GM10266 (cell line): ENCODE results near the gene HES3.

ENCODE experiments used
- DNase-seq: peaks from one replicate; pipeline ENCODE4 v3.0.0; 2012; ENCODE audit errors: extremely low spot score
- CTCF ChIP-seq: IDR thresholded peaks from 2 replicates; pipeline ENCODE4 v1.5.1; 2012; ENCODE audit warnings: mild to moderate bottlenecking, low read depth; ENCODE audit not compliant: control insufficient read depth, insufficient read depth; ENCODE audit errors: missing control alignments

The HES3 gene

GRCh38 chr1:6261615-6261995 lies 17.6 kb downstream of the HES3 start:
- no peak for DNase-seq
- TF ChIP-seq CTCF: no peak

- DNase-seq: no peak
- TF ChIP-seq CTCF: no peak
Measured at GRCh38 chr1:6262555-6263420, 18.8 kb downstream of the HES3 start.

- TF ChIP-seq CTCF: no peak
- no peak for DNase-seq
Measured at GRCh38 chr1:6263716-6264115, 19.7 kb downstream of the HES3 start.

GRCh38 chr1:6265151-6265550 lies 21.2 kb downstream of the HES3 start:
- TF ChIP-seq CTCF: no peak
- DNase-seq: no peak

GRCh38 chr1:6266641-6267040 lies 22.7 kb downstream of the HES3 start:
- DNase-seq: no peak
- TF ChIP-seq CTCF: no peak

GRCh38 chr1:6267686-6268322 lies 23.8 kb downstream of the HES3 start:
- DNase-seq: no peak
- no peak for TF ChIP-seq CTCF

- DNase-seq: no peak
- no peak for TF ChIP-seq CTCF
Measured at GRCh38 chr1:6268415-6268814, 24.4 kb downstream of the HES3 start.
